Psoas muscle (tissue), 8 donors: ENCODE measurements around the gene FCN1. TPM values are rescaled to one million over a fixed set of nuclear protein-coding genes. Genes with fewer than 3 reads are reported as not detected.

Source experiments
- ATAC-seq, 4 donors: fragments of 200-7000 bp; cut with Tn5 transposase; one replicate each; pipeline ENCODE4 v1.9.1; 2020; ENCODE audit warnings: moderate library complexity in 3 of 4, mild to moderate bottlenecking in 2 of 4
- DNase-seq, 2 donors: peaks; one replicate each; pipeline ENCODE4 v3.0.0-alpha.2; 2020
- H3K27ac ChIP-seq: fragments of 200-600 bp; one replicate; pipeline ENCODE4 v1.8.0; 2022
- H3K27me3 ChIP-seq, 3 donors: fragments of 200-600 bp in 1 of 3; one replicate each; pipeline versions ENCODE4 v1.6.1 to v1.8.0; 2013 to 2022; ENCODE audit warnings: low read length in 2 of 3, mild to moderate bottlenecking in 2 of 3, moderate library complexity in 1 of 3; ENCODE audit not compliant: insufficient read depth in 3 of 3
- H3K36me3 ChIP-seq, 2 donors: fragments of 200-600 bp in 1 of 2; one replicate each; pipeline versions ENCODE4 v1.6.1 to v1.8.0; 2013 to 2022; ENCODE audit warnings: low read depth in 1 of 2, mild to moderate bottlenecking in 1 of 2, moderate library complexity in 1 of 2; ENCODE audit not compliant: insufficient read depth in 1 of 2
- H3K4me1 ChIP-seq: fragments of 200-600 bp; one replicate; pipeline ENCODE4 v1.8.0; 2022
- H3K4me3 ChIP-seq: fragments of 200-600 bp; one replicate; pipeline ENCODE4 v1.8.0; 2022; ENCODE audit warnings: mild to moderate bottlenecking
- H3K9me3 ChIP-seq: fragments of 200-600 bp; one replicate; pipeline ENCODE4 v1.8.0; 2022
- CTCF ChIP-seq: fragments of 200-600 bp; IDR thresholded peaks from one replicate; pipeline ENCODE4 v1.8.0; 2022; ENCODE audit warnings: antibody characterized with exemption
- WGBS, 3 donors: extraction: QIAGEN DNeasy Blood & Tissue Kit; methylation state at CpG; one replicate each; pipeline versions ENCODE4 v1.1.6 to v1.1.7; 2013; 5-methylcytosine and 5-hydroxymethylcytosine counted together
- intact Hi-C, 2 donors: fragments of 100-400 bp; cut with DNase I; formaldehyde crosslinking; loops; one replicate each; pipeline versions ENCODE4 v1.11.0 to v1.14.2; 2022
- polyA plus RNA-seq, 3 donors: library from polyadenylated mRNA; stranded (reverse); fragments of 200-250 nt; gene quantifications; one replicate each; pipeline ENCODE4 v1.2.3, GENCODE V29; 2013
- total RNA-seq, 4 donors: library from RNA; stranded (reverse); fragmentation: NEBNext Ultra II Directional in 2 of 4; extraction: Animal tissue kit (Norgen Biotek cat#: 25700) in 2 of 4; gene quantifications; one replicate each; pipeline versions ENCODE4 v1.2.1 to v1.2.4, GENCODE V29; 2021 to 2023
- donor health status: healthy with polysubstance abuse.
- donor health status: DM: no; HTN: no; CAD: no; lungs with moderate emphysema.
- donor health status: Bipolar disorder and iron deficiency.
- donor health status: healthy.
- donor health status: DM: yes; HTN: yes; CAD: no.
- donor health status: DM: no; HTN: no; CAD: no.
- donor health status: DM: no; HTN: no; CAD: no.
- donor health status: DM: yes; HTN: yes; CAD: no.

The FCN1 gene
- total and polyA plus RNA-seq, 7 donors: 0.51 to 3.9 (median 0.82) TPM

GRCh38 chr9:134875371-134875770, 42.3 kb downstream of the FCN1 start:
- Histone ChIP-seq H3K27me3 (peaks cover 0 to 20% (median 2%) of the 10 kb centered on the region in 3 donors), H3K4me1 (no peaks in the 10 kb centered on the region), H3K27ac (no peak overlapping the region), H3K9me3 (no peaks in the 10 kb centered on the region), H3K36me3 (no peaks in the 10 kb centered on the region), H3K4me3 (no peak overlapping the region)
- intact Hi-C loops: no loop called here
- no peak for DNase-seq
- TF ChIP-seq CTCF: no peak
- 65 to 86% (median 70%) methylated on average over 1 of the region's 1 CpG for WGBS, 3 donors
- ATAC-seq: no peak

- peaks cover 0 to 21% (median 2%) of the 10 kb centered on the region in 3 donors for H3K27me3 ChIP-seq
- ATAC-seq (no peak), DNase-seq (no peak)
- WGBS, 3 donors: 77 to 83% (median 81%) methylated on average over 24 of the region's 24 CpGs
- no peaks in the 10 kb centered on the region for H3K36me3 ChIP-seq
- H3K4me1 ChIP-seq: no peaks in the 10 kb centered on the region
- H3K27ac ChIP-seq: no peak overlapping the region
- intact Hi-C loops: no loop called here
- no peak overlapping the region for H3K4me3 ChIP-seq
- no peak for TF ChIP-seq CTCF
- H3K9me3 ChIP-seq: no peaks in the 10 kb centered on the region
These were observed 45.1 kb downstream of the FCN1 start for GRCh38 chr9:134872482-134873231.

GRCh38 chr9:134871697-134872340, 45.9 kb downstream of the FCN1 start:
- no peak for DNase-seq
- H3K36me3 ChIP-seq: no peaks in the 10 kb centered on the region

GRCh38 chr9:134870746-134871662, 46.7 kb downstream of the FCN1 start:
- Histone ChIP-seq H3K27ac (no peak overlapping the region), H3K9me3 (no peaks in the 10 kb centered on the region), H3K36me3 (no peaks in the 10 kb centered on the region), H3K4me1 (no peaks in the 10 kb centered on the region), H3K4me3 (no peak overlapping the region), H3K27me3 (peaks cover 0 to 21% (median 2%) of the 10 kb centered on the region in 3 donors)
- intact Hi-C loops: no loop called here
- no peak for ATAC-seq
- no peak for DNase-seq
- 55 to 66% (median 60%) methylated on average over 30 of the region's 30 CpGs for WGBS, 3 donors
- TF ChIP-seq CTCF: no peak

More at GRCh38 chr9:134871697-134872340, 45.9 kb downstream of the FCN1 start:
- Histone ChIP-seq H3K27me3 (peaks cover 0 to 21% (median 2%) of the 10 kb centered on the region in 3 donors), H3K4me3 (no peak overlapping the region), H3K4me1 (no peaks in the 10 kb centered on the region), H3K9me3 (no peaks in the 10 kb centered on the region), H3K27ac (no peak overlapping the region)
- intact Hi-C loops: no loop called here
- TF ChIP-seq CTCF: no peak
- 16 to 23% (median 17%) methylated on average over 16 of the region's 16 CpGs for WGBS, 3 donors
- no peak for ATAC-seq
